Adipose tissue (tissue), 3 donors: ENCODE measurements around the gene CMTM7. TPM values are rescaled to one million over a fixed set of nuclear protein-coding genes. Genes with fewer than 3 reads are reported as not detected.

Experiments
- H3K27ac ChIP-seq: one replicate; pipeline ENCODE4 v1.5.1; 2013; ENCODE audit warnings: low read depth, low read length
- WGBS, 3 donors: extraction: QIAGEN DNeasy Blood & Tissue Kit; methylation state at CpG; one replicate each; pipeline ENCODE4 v1.1.7; 2013; 5-methylcytosine and 5-hydroxymethylcytosine counted together
- polyA plus RNA-seq, 3 donors: library from polyadenylated mRNA; stranded (reverse); fragments of 200-250 nt; gene quantifications; one replicate each; pipeline ENCODE4 v1.2.3, GENCODE V29; 2013
- donor health status: healthy with polysubstance abuse.
- donor health status: Bipolar disorder and iron deficiency.
- donor health status: healthy.

Gene CMTM7
- polyA plus RNA-seq = 10 to 100 TPM in 2 of 3 donors, 1 to 10 TPM in 1; 8.7 to 19.2 (median 14.7) TPM

- peak within 1 kb of the TSS; percentile 94 for H3K27ac ChIP-seq
- 0 to 2% (median 0%) methylated on average over 72 to 107 of the region's 107 CpGs for WGBS, 3 donors
These were observed at the start of gene CMTM7 for GRCh38 chr3:32391643-32392535. TSS of gene CMTM7 (plus strand) at chr3:32391853. CDS start at chr3:32391907, 54 bp downstream.

- 61 to 73% (median 71%) methylated on average over 11 of the region's 11 CpGs for WGBS, 3 donors
- H3K27ac ChIP-seq = no peak overlapping the region
These were observed 44.1 kb upstream of the CMTM7 start for GRCh38 chr3:32347343-32348125.

- no peak overlapping the region for H3K27ac ChIP-seq
- WGBS, 3 donors = 74 to 99% (median 98%) methylated on average over 2 of the region's 2 CpGs
These were observed 42.5 kb upstream of the CMTM7 start for GRCh38 chr3:32349184-32349583.

- H3K27ac ChIP-seq = no peak overlapping the region
These were observed 39.1 kb upstream of the CMTM7 start for GRCh38 chr3:32352563-32352962.

GRCh38 chr3:32353351-32353750, 38.3 kb upstream of the CMTM7 start:
- H3K27ac ChIP-seq = no peak overlapping the region
- 98 to 100% (median 98%) methylated on average over 2 of the region's 2 CpGs for WGBS, 3 donors

DNA sequence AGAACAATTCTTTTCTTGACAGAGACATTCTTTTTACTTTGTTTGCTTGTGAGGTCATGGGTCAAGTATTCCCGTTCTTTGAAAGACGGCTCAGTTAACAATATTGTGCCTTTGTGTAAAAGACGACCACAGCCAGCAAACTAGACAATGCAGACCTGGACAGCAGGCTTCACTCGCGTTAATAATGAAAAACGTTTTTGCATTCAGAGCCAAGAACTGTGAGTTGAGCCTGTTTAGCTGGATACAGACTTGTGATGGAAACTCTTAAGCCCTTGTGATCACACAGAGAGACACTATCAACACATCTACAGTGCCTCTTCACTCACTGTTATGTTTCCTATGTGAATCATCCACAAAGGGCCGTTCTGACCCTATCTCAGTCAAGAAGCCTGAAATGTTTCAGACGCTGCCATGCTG, 37.3 kb upstream of the CMTM7 start:
- WGBS, 3 donors = 36 to 67% (median 56%) methylated on average over 8 of the region's 8 CpGs

DNA sequence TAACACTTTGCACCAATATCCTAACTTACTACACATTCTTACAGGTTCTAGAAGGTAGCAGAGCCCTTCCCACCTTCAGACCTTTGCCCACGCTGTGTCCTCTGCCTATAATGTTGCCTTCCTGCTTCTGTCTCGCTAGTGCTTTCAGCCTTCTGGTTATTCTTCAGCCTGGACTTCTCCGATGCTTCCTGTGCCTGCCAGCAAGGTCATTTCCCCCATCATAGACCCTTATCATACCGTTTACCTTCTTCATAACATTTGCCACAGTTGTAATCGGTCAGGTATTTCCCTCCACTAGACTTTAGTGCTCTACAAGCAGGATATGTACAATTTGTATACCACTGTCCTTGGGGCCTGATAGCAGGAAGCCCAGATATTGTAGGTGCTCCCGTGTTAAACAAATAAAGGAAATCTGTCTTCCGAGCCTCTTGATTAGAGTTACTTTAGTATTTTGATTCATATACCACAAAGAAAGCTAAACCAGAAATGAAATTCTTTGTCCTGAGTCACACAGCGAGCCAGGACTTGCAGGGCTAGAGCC, 35.8 kb upstream of the CMTM7 start:
- H3K27ac ChIP-seq = no peak overlapping the region
- 46 to 84% (median 76%) methylated on average over 8 of the region's 8 CpGs for WGBS, 3 donors

More for the DNA sequence above, 37.3 kb upstream of the CMTM7 start:
- H3K27ac ChIP-seq = no peak overlapping the region

- no peak overlapping the region for H3K27ac ChIP-seq
- 82 to 92% (median 86%) methylated on average over 5 of the region's 5 CpGs for WGBS, 3 donors
These were observed 31.7 kb upstream of the CMTM7 start for GRCh38 chr3:32359766-32360492.

DNA sequence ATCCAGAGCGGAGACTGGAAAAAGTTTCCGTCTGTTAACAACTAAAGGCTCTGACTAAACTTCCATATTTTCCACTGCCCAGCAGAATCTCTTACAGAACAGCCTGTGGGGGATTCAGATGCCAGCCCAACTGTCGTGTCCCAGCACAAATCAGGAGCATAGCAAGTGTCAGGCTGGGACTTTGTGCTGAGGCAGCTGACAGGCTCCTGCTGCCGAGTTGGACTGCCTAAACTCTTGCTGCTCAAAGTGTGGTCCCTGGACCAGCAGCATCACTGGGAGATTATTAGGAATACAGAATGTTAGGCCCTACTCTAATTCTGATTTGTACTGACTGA, 31.2 kb upstream of the CMTM7 start:
- 68 to 76% (median 73%) methylated on average over 4 of the region's 4 CpGs for WGBS, 3 donors
- no peak overlapping the region for H3K27ac ChIP-seq

- no peak overlapping the region for H3K27ac ChIP-seq
- 67 to 87% (median 85%) methylated on average over 6 of the region's 6 CpGs for WGBS, 3 donors
These were observed 24.8 kb upstream of the CMTM7 start for GRCh38 chr3:32366638-32367397.

DNA sequence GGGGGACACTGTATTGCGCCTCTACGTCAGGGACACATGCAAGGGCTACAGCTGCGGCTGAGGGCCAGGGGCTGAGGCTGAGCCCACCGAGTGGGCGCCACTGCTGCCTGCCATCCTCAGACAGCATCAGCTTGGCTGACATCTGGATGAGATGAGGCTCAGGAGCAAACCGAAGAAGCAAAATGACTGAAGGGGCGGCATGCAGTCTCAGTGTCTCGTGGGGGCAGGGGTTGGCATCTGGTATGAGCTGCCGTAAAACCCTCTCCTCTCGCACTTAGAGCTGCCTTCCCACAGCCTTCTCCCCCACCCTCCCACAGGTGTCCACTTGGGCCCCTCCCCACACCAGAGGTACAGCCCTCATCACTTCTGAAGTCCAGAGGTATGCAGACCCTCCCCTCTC, 24.2 kb upstream of the CMTM7 start:
- no peak overlapping the region for H3K27ac ChIP-seq
- 90 to 94% (median 93%) methylated on average over 10 of the region's 10 CpGs for WGBS, 3 donors

DNA sequence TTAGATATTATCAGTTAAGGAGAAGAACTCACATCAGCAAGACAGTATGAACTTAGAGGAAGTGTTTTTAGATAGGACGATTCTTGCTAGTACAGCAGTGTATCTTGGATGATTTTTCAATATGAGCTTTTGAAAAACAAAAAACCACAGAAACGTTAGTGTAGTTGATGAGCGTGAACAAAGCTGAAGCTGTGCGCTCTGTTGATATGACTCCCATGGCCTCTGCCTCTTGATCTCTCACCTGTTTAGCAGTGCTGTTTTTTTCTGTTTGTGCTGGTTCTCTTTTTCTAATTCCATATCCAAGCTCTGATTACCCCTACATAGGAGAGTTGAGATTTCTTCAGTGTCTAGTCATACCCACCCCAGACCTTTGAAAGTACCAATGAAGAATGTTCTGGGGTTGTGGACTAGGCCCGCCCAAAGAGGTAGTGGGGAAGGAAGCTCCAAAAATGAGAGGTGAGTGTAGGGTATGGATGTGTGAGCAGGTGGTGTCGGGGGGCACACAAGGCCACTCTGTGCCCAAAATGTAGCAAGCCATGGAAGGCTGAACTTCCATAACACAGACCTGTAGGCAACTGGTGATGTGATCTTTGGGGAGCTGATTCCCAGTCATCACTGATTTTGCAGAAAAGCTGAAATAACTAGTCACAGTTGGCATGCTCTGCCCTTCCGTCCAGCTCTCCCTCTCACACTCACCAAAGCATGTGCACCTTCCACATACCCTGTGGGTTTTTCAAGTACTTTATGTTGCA, 20.0 kb upstream of the CMTM7 start:
- WGBS, 3 donors = 74 to 86% (median 77%) methylated on average over 7 of the region's 7 CpGs
- no peak overlapping the region for H3K27ac ChIP-seq

DNA sequence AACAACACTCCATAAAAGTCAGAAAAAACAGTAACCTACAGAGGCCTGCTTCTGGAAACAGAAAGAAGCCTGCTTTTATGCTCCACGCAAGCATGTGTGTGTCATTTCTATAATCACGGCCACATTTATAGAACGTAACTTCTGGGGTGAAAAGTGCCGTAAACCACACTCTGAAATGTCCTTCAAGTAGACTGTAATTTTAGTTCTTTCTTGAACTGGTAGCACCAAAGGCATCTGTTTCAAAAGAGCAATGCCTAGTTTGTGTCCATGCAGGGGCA, 19.5 kb upstream of the CMTM7 start:
- WGBS, 3 donors = 88 to 93% (median 93%) methylated on average over 4 of the region's 4 CpGs
- H3K27ac ChIP-seq = no peak overlapping the region

DNA sequence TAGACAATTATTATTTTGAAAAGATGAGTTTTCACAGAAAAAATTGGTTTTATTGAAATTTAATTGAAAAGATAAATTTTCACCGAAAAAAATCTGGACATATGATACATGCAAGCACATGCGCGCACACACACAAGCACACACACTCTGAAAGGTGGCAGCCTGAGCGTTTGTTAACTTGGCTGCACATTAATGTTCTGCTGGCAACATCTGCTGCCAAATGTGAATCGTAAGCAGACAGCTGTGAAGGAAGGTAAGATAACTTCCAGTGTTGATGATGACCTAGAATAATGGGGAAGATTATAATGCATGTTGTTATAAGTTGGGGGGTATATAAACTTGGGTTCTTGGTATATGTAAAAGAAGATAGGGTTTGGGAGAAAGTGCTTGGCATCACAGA, 18.4 kb upstream of the CMTM7 start:
- no peak overlapping the region for H3K27ac ChIP-seq
- 74 to 84% (median 82%) methylated on average over 5 of the region's 5 CpGs for WGBS, 3 donors

DNA sequence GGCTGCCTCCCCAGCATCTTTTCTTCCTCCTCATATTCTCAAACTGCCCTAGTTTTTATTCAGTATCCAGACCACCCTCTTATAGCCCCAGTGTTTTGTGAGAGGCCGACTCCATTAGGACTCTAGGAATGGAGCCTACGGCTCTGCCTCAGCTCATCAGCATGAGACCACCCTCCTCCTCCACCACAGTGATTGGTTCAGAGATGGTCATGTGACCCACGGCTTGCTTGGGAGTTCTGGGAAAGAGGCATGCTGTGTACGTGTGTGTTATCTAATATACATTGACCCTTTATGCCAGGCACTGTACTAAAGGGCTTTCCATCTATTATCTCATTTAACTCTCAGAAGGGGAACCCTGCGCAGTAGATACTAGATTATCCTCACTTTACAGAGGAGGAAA, 17.8 kb upstream of the CMTM7 start:
- no peak overlapping the region for H3K27ac ChIP-seq
- 68 to 85% (median 77%) methylated on average over 5 of the region's 5 CpGs for WGBS, 3 donors

- 58 to 70% (median 60%) methylated on average over 12 of the region's 12 CpGs for WGBS, 3 donors
- H3K27ac ChIP-seq = no peak overlapping the region
These were observed 16.7 kb upstream of the CMTM7 start for GRCh38 chr3:32374788-32375595.

GRCh38 chr3:32375596-32375930, 16.1 kb upstream of the CMTM7 start:
- H3K27ac ChIP-seq = no peak overlapping the region
- 93 to 95% (median 94%) methylated on average over 5 of the region's 5 CpGs for WGBS, 3 donors
